ENCODE measurements around the gene CRYL1.

Gene CRYL1

GRCh38 chr13:20375871-20376270 lies 149.8 kb downstream of the CRYL1 start:
- H3K9me3 ChIP-seq (ENCODE audit: control insufficient read depth, insufficient read depth, low read length), result no peaks in the 10 kb centered on the region
- H3K27me3 ChIP-seq (ENCODE audit: control insufficient read depth, insufficient read depth, low read length), result peaks cover 2% of the 10 kb centered on the region
- no peak overlapping the region for H3K4me3 ChIP-seq (ENCODE audit: low read depth, low read length)
- H3K9ac ChIP-seq (ENCODE audit: low read depth, low read length), result no peak overlapping the region
- H3K4me1 ChIP-seq (ENCODE audit: control insufficient read depth, insufficient read depth, low read length), result no peaks in the 10 kb centered on the region
- H3K36me3 ChIP-seq (ENCODE audit: control insufficient read depth, insufficient read depth, low read length), result no peaks in the 10 kb centered on the region

- no peaks in the 10 kb centered on the region for H3K4me1 ChIP-seq (ENCODE audit: control insufficient read depth, insufficient read depth, low read length)
- no peaks in the 10 kb centered on the region for H3K9me3 ChIP-seq (ENCODE audit: control insufficient read depth, insufficient read depth, low read length)
- peaks cover 5% of the 10 kb centered on the region for H3K27me3 ChIP-seq (ENCODE audit: control insufficient read depth, insufficient read depth, low read length)
- H3K9ac ChIP-seq (ENCODE audit: low read depth, low read length), result no peak overlapping the region
- no peaks in the 10 kb centered on the region for H3K36me3 ChIP-seq (ENCODE audit: control insufficient read depth, insufficient read depth, low read length)
- no peak overlapping the region for H3K4me3 ChIP-seq (ENCODE audit: low read depth, low read length)
These were observed 151.8 kb downstream of the CRYL1 start for GRCh38 chr13:20373861-20374260.

GRCh38 chr13:20371825-20372224 lies 153.8 kb downstream of the CRYL1 start:
- Histone ChIP-seq H3K4me1 (ENCODE audit: control insufficient read depth, insufficient read depth, low read length) (no peaks in the 10 kb centered on the region), H3K36me3 (ENCODE audit: control insufficient read depth, insufficient read depth, low read length) (no peaks in the 10 kb centered on the region), H3K27me3 (ENCODE audit: control insufficient read depth, insufficient read depth, low read length) (peaks cover 12% of the 10 kb centered on the region), H3K9ac (ENCODE audit: low read depth, low read length) (no peak overlapping the region), H3K4me3 (ENCODE audit: low read depth, low read length) (no peak overlapping the region), H3K9me3 (ENCODE audit: control insufficient read depth, insufficient read depth, low read length) (no peaks in the 10 kb centered on the region)

- Histone ChIP-seq H3K4me1 (ENCODE audit: control insufficient read depth, insufficient read depth, low read length) (no peaks in the 10 kb centered on the region), H3K27me3 (ENCODE audit: control insufficient read depth, insufficient read depth, low read length) (peaks cover 16% of the 10 kb centered on the region), H3K9me3 (ENCODE audit: control insufficient read depth, insufficient read depth, low read length) (no peaks in the 10 kb centered on the region), H3K9ac (ENCODE audit: low read depth, low read length) (no peak overlapping the region), H3K4me3 (ENCODE audit: low read depth, low read length) (no peak overlapping the region), H3K36me3 (ENCODE audit: control insufficient read depth, insufficient read depth, low read length) (no peaks in the 10 kb centered on the region)
These were observed 154.7 kb downstream of the CRYL1 start for GRCh38 chr13:20370815-20371421.

GRCh38 chr13:20369886-20370361 lies 155.7 kb downstream of the CRYL1 start:
- Histone ChIP-seq H3K4me1 (ENCODE audit: control insufficient read depth, insufficient read depth, low read length) (no peaks in the 10 kb centered on the region), H3K9ac (ENCODE audit: low read depth, low read length) (no peak overlapping the region), H3K36me3 (ENCODE audit: control insufficient read depth, insufficient read depth, low read length) (no peaks in the 10 kb centered on the region), H3K27me3 (ENCODE audit: control insufficient read depth, insufficient read depth, low read length) (peaks cover 21% of the 10 kb centered on the region), H3K9me3 (ENCODE audit: control insufficient read depth, insufficient read depth, low read length) (no peaks in the 10 kb centered on the region), H3K4me3 (ENCODE audit: low read depth, low read length) (no peak overlapping the region)

- no peak overlapping the region for H3K9ac ChIP-seq (ENCODE audit: low read depth, low read length)
- peaks cover 53% of the 10 kb centered on the region for H3K27me3 ChIP-seq (ENCODE audit: control insufficient read depth, insufficient read depth, low read length)
- H3K36me3 ChIP-seq (ENCODE audit: control insufficient read depth, insufficient read depth, low read length), result no peaks in the 10 kb centered on the region
- H3K4me1 ChIP-seq (ENCODE audit: control insufficient read depth, insufficient read depth, low read length), result peaks cover 3% of the 10 kb centered on the region
- no peak overlapping the region for H3K4me3 ChIP-seq (ENCODE audit: low read depth, low read length)
- no peaks in the 10 kb centered on the region for H3K9me3 ChIP-seq (ENCODE audit: control insufficient read depth, insufficient read depth, low read length)
These were observed 159.6 kb downstream of the CRYL1 start for GRCh38 chr13:20366056-20366455.

GRCh38 chr13:20363603-20364002 lies 162.1 kb downstream of the CRYL1 start:
- Histone ChIP-seq H3K27me3 (ENCODE audit: control insufficient read depth, insufficient read depth, low read length) (peaks cover 72% of the 10 kb centered on the region), H3K9me3 (ENCODE audit: control insufficient read depth, insufficient read depth, low read length) (no peaks in the 10 kb centered on the region), H3K36me3 (ENCODE audit: control insufficient read depth, insufficient read depth, low read length) (no peaks in the 10 kb centered on the region)

GRCh38 chr13:20363172-20363571 lies 162.5 kb downstream of the CRYL1 start:
- Histone ChIP-seq H3K9me3 (ENCODE audit: control insufficient read depth, insufficient read depth, low read length) (no peaks in the 10 kb centered on the region), H3K36me3 (ENCODE audit: control insufficient read depth, insufficient read depth, low read length) (no peaks in the 10 kb centered on the region), H3K4me1 (ENCODE audit: control insufficient read depth, insufficient read depth, low read length) (peaks cover 3% of the 10 kb centered on the region), H3K27me3 (ENCODE audit: control insufficient read depth, insufficient read depth, low read length) (peaks cover 73% of the 10 kb centered on the region), H3K9ac (ENCODE audit: low read depth, low read length) (no peak overlapping the region), H3K4me3 (ENCODE audit: low read depth, low read length) (no peak overlapping the region)

More at GRCh38 chr13:20363603-20364002, 162.1 kb downstream of the CRYL1 start:
- no peak overlapping the region for H3K4me3 ChIP-seq (ENCODE audit: low read depth, low read length)
- H3K4me1 ChIP-seq (ENCODE audit: control insufficient read depth, insufficient read depth, low read length), result peaks cover 3% of the 10 kb centered on the region
- H3K9ac ChIP-seq (ENCODE audit: low read depth, low read length), result no peak overlapping the region

- H3K36me3 ChIP-seq (ENCODE audit: control insufficient read depth, insufficient read depth, low read length), result no peaks in the 10 kb centered on the region
- no peaks in the 10 kb centered on the region for H3K9me3 ChIP-seq (ENCODE audit: control insufficient read depth, insufficient read depth, low read length)
- H3K4me3 ChIP-seq (ENCODE audit: low read depth, low read length), result no peak overlapping the region
- H3K27me3 ChIP-seq (ENCODE audit: control insufficient read depth, insufficient read depth, low read length), result peaks cover 77% of the 10 kb centered on the region
- peaks cover 3% of the 10 kb centered on the region for H3K4me1 ChIP-seq (ENCODE audit: control insufficient read depth, insufficient read depth, low read length)
- no peak overlapping the region for H3K9ac ChIP-seq (ENCODE audit: low read depth, low read length)
These were observed 163.1 kb downstream of the CRYL1 start for GRCh38 chr13:20362484-20363041.

GRCh38 chr13:20360835-20361412 lies 164.7 kb downstream of the CRYL1 start:
- Histone ChIP-seq H3K4me3 (ENCODE audit: low read depth, low read length) (no peak overlapping the region), H3K36me3 (ENCODE audit: control insufficient read depth, insufficient read depth, low read length) (no peaks in the 10 kb centered on the region), H3K9ac (ENCODE audit: low read depth, low read length) (no peak overlapping the region), H3K4me1 (ENCODE audit: control insufficient read depth, insufficient read depth, low read length) (peaks cover 3% of the 10 kb centered on the region), H3K27me3 (ENCODE audit: control insufficient read depth, insufficient read depth, low read length) (peaks cover 78% of the 10 kb centered on the region), H3K9me3 (ENCODE audit: control insufficient read depth, insufficient read depth, low read length) (no peaks in the 10 kb centered on the region)

GRCh38 chr13:20360041-20360491 lies 165.6 kb downstream of the CRYL1 start:
- Histone ChIP-seq H3K9me3 (ENCODE audit: control insufficient read depth, insufficient read depth, low read length) (no peaks in the 10 kb centered on the region), H3K4me3 (ENCODE audit: low read depth, low read length) (no peak overlapping the region), H3K9ac (ENCODE audit: low read depth, low read length) (no peak overlapping the region), H3K27me3 (ENCODE audit: control insufficient read depth, insufficient read depth, low read length) (peaks cover 76% of the 10 kb centered on the region), H3K4me1 (ENCODE audit: control insufficient read depth, insufficient read depth, low read length) (peaks cover 3% of the 10 kb centered on the region), H3K36me3 (ENCODE audit: control insufficient read depth, insufficient read depth, low read length) (no peaks in the 10 kb centered on the region)

GRCh38 chr13:20359335-20359734 lies 166.3 kb downstream of the CRYL1 start:
- Histone ChIP-seq H3K4me3 (ENCODE audit: low read depth, low read length) (no peak overlapping the region), H3K9me3 (ENCODE audit: control insufficient read depth, insufficient read depth, low read length) (no peaks in the 10 kb centered on the region), H3K4me1 (ENCODE audit: control insufficient read depth, insufficient read depth, low read length) (peaks cover 3% of the 10 kb centered on the region), H3K36me3 (ENCODE audit: control insufficient read depth, insufficient read depth, low read length) (no peaks in the 10 kb centered on the region), H3K27me3 (ENCODE audit: control insufficient read depth, insufficient read depth, low read length) (peaks cover 69% of the 10 kb centered on the region), H3K9ac (ENCODE audit: low read depth, low read length) (no peak overlapping the region)

Measured in iPS-15b (cell line).